ENCODE results near the gene OR7G3.

DNA sequence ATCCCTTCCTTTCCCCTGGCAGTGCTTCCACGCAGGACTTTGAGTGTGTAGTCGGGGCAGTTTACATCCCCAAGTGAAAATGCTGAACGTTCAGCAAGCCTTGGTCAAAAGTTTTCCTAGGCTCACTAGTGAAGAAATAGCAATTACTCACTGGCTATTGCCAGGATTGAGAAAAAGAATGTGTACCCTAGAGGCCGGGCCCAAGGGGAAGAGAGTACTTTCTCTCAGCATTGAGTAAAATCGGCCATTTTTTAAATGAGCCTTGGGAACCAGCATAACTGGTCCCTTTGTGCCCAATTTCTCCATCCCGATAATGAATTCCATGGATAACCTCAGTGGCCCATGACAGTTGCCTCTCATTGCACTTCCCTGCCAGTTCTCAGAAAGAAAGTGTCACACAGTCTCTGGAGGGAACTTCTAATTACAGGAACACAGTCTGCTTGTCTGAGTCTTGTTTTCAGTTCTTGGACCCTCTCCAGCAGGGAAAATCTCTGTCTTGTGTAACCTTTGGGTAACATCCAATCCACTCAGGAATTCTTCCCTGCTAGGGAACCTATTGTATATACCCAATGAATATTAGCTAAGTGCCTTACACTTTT lies 44.7 kb upstream of the OR7G3 start:
- TF ChIP-seq, protein P1, sequence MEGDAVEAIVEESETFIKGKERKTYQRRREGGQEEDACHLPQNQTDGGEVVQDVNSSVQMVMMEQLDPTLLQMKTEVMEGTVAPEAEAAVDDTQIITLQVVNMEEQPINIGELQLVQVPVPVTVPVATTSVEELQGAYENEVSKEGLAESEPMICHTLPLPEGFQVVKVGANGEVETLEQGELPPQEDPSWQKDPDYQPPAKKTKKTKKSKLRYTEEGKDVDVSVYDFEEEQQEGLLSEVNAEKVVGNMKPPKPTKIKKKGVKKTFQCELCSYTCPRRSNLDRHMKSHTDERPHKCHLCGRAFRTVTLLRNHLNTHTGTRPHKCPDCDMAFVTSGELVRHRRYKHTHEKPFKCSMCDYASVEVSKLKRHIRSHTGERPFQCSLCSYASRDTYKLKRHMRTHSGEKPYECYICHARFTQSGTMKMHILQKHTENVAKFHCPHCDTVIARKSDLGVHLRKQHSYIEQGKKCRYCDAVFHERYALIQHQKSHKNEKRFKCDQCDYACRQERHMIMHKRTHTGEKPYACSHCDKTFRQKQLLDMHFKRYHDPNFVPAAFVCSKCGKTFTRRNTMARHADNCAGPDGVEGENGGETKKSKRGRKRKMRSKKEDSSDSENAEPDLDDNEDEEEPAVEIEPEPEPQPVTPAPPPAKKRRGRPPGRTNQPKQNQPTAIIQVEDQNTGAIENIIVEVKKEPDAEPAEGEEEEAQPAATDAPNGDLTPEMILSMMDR (IDR thresholded peaks at IDR 0.05) = no peak
- no peak for TF ChIP-seq POLR2A (IDR thresholded peaks at IDR 0.05)
